Measurements from ENCODE around the gene NEUROG1.

The NEUROG1 gene

DNA sequence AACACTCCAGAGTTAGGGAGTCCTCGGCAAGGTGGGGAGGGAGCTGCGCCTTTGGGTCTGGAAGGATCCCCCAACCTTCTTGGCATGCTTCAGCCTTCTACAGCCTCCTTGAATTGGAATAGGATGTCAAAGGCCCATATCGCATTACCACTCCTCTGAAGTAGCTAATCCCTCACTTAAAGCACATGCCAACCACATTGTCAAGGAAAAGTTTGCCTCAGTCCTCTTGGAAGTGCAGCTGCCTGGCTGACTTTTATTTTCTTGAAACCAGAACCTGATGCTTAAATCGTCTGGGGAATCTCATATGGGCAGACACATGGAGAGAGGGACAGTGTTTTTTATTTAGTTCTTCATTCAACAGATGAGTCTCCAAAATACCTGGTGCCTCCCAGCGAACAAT, 28.6 kb upstream of the NEUROG1 start:
- no peak for DNase-seq (ENCODE audit: low read depth in 2 of 2)

DNA sequence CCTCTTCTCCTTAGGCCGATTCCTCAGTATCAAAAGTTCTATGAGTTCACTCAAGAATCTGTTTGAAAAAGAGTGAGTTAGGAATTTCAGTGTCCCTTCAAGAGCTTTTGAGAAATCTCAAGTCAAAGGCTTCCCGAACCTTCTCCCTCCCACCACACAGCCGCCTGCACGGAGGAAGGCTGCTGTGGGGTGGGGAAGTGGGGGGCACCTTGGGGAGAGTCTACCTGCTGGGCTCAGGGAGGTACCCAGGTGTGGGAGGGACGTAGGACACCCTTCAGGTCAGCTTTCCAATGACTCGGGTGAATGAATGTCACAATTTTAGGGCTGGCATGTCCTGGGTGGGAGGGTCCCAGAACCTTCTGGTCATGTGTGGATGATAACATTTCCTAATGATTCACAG, 25.5 kb upstream of the NEUROG1 start:
- no peak for DNase-seq (ENCODE audit: low read depth in 2 of 2)

DNA sequence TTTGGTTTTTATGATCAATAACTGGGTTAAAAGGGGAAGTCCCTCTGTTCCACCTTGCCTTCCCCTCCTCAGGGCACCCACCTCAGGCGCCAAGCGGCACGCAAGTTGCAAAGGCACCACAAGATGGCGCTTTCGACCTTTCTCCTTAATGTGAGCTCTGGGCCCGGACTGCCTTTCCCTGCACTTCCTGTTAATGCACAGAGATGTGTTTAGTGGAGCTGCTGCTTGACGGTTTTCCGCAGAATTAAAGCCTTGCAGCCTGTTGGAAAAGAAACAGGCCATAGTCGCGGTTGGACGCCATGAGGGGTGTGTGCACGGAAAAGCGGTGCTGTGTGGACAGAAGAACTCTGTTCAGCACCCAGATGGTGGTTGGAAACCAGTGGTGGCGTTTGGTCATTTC, 25.1 kb upstream of the NEUROG1 start:
- DNase-seq (ENCODE audit: low read depth in 2 of 2), result peak; percentile 9 to 21

DNA sequence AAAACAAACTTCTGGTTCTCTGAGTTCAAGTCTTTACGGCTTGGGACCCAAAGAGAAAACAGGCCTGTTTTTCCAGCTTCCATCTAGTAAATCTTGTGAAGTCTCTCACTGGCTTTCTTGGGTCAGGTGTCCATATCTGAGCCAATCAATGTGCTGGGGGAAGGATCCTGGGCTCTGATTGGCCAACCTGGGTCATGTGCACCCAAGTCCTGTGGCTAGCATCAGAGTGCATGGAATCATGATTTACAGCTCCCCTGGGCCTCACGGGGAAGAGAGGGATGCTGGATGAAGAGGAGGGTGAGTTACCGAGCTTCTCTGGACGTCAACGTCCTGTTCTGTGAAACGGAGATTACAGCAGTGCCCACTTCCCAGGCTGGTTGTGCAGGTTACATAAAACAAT, 23.6 kb upstream of the NEUROG1 start:
- DNase-seq (ENCODE audit: low read depth in 2 of 2), result no peak

DNA sequence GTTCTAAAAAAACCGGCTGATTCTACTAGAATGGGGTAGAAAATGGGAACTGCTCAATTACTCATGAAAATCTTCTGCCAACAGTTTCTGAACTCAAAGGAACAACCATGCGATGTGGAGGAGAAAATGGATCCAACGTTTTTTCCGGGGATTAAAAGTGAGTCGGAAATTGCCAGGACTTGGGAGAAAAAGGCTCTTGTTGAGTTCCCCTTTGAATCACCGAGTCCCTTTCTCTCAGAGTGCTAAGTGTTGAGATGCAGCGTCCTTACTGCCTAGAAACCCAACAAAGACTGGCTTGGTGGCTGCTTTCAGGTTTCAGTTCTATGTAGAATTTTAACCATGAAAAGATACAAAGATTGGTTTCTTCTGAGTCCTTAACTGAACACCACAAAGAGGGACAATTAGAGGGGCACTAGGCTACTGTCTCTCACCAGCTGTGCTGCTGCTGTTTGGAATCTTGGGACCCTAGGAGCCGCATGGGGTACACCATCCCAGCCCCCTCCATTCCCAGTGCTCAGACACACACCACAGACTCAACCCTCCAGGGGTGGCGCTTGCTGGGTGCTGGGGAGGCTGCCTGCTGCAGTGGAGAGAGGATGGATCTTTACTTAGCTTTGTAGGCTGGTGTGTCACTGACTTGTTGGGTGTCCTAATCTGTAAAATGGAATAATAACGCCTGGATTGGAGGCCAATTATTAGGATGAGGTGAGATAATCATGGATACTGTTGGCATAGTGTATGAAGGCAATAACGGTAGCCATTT, 21.5 kb upstream of the NEUROG1 start:
- DNase-seq (ENCODE audit: low read depth in 2 of 2), result no peak

DNA sequence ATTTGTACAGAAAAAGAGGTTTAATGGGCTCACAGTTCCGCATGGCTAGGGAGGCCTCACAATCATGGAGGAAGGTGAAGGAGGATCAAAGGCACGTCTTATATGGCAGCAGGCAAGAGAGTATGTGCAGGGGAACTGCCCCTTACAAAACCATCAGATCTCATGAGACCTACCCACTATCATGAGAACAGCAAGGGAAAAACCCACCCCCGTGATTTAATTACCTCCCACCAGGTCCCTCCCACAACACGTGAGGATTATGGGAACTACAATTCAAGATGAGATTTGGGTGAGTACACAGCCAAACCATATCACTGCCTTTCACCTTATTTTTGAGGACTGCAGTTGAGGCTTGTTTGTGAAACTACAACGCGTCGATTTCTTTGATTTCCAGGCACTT, 20.9 kb upstream of the NEUROG1 start:
- DNase-seq (ENCODE audit: low read depth in 2 of 2), result no peak

DNA sequence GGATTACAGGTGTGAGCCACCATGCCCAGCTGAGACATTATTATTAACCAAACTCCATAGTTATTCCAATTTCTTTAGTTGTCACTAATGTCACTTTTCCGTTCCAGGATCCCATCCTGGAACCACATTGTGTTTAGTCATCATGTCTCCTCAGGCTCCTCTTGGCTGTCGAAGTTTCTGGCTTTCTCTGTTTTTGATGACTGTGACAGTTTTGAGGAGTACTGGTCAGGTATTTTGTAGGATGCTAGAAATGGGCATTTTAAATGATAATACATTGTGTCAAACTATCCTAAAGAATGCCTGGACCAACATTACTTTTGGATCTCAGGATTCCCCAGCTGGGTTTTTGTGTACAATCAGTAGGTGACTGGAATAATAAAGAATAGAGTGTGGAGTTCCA, 19.8 kb upstream of the NEUROG1 start:
- no peak for DNase-seq (ENCODE audit: low read depth in 2 of 2)

DNA sequence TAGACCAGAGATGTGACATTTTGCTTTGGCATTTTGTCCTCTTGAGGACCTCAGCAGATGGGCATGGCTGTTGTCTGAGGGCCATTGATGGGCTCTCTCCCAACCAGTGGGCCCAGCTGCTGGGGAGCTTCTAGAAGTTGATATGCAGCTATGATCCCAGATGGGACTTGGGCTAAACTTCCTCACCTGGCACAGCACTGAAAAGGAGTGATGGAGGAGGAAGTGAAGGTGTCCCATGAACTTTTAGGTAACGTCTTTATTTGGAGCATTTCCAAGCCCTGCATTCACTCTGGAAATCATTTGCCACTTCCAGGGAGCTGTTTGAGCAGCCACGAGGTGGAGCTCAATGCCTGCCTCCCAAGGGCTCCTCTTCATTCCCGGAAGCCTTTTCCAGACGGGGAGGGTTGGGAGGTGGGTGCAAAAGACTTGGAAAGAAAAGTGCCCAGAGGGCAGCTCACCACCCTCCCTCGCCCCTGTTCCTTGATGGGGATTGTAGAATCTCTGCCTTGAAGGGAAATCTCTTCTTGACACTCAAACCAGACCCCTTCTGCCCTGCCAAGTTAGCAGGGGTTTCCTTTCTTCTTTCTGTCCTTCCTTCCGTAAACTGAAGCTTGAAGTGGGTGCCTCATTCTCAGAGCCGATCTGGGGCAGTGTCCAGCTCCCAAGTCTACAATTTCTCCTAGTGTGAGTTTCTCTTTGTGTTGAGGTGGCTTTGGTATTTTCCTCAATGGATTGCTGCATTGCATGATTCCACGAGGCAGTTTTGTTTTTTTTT, 18.1 kb upstream of the NEUROG1 start:
- DNase-seq (ENCODE audit: low read depth in 2 of 2), result no peak

DNA sequence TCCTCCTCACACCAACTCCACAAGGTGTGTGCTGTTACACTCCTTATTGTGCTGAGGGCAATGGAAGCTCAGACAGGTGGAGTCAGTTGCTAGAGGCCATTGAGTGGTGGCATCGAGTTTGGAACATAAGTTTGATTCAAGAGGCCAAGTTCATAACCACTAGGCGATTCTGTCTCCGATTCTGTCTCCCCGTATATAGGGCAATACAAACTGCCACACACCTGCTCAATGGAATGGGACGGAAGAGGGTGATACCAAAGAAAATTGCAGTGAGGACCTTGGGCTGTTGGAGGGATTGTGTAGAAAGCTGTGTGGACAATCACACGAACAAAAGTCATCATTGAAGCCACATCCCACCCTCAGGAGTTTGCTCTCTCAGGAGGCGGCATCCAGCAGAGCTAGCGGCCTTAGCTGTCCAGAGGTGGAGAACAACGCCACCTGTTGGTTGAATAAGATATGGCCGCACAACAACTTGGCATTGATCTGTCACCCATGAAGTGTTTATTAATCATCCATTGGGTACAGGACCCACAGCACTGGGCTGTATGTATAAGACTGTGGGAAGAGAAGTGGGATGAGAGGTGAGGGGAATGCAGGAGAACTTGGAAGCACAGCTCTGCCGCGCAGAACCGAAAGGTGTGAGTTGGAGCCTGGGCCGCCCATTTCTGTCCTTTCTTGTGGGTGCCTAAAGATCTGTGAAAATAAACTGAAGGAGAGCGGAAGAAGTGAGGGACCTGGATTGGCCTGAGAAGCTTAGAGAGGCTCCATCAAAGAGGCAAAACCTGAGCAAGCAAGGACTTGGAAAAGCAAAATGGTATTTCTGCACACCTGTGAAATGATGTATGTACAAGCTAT, 16.1 kb upstream of the NEUROG1 start:
- DNase-seq (ENCODE audit: low read depth in 2 of 2), result peak in 1 of 2 donors; percentile 12

DNA sequence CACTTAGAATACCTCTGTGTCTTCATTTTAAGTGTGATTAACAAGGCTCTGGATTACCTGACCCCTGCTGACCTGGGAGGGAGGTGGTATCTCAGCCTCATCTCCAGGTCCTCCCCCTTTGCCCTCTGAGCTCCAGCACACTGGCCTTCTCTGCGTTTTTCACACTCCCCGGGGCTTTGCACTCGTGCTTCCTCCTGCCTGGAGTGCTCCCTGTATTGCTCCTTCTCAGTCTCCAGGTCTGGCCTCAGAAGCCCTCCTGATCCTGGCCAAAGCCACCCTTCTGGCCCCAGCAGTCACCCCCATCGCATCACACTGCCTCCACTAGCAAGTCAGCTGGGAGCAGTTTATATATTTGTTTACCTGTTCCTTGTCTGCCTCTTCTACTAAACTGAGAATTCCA, 13.6 kb upstream of the NEUROG1 start:
- no peak for DNase-seq (ENCODE audit: low read depth in 2 of 2)

DNA sequence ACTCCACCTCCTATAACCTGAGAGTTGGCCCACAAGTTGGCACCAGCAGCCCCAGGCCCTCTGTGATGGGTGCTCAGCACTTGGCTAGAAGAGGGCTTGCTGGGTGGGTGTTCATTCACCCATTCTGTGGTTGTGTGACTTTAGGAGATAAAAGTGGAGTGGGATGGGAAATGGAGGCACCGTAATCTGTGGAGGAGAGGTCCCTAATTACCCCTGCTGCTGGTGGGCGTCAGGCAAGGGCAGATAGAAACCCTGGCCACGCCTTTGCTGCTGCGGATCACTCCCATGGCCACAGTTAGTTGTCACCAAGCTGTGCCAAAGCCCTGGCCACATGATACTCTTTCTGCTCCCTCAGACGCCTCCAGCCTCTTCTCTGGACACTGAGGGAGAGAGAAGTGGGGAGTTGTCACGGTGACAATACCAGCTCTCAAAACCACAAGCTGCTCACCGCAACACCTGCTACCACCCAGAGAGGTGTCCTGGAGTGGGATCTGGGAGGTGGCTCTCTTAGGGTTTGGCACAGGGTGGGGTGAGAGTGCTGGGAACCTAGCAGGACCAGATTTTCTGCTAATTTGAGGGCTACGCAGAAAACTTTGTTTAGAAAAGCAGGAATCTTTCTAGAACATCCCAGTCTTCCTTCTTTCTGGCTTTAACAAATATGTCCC, 12.0 kb upstream of the NEUROG1 start:
- DNase-seq (ENCODE audit: low read depth in 2 of 2), result no peak

DNA sequence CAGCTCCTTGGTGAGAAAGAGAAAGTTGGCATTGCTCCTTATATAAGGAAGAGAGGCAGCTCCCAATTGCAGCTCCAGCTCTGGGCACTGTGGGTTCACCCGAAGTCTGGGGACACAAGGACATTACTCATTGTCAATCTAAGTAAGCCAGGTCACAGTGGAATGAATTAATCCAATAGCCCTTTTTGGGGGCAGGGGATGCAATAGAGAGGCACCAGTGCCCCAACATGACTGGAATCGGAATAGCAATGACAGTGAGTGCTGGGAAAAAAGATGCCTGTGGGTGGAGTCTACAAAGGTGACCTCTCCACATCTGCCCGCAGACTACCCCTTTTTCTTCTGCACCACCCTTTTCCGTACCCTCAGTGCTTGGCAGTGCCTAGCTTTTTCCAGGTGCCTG, 11.1 kb upstream of the NEUROG1 start:
- no peak for DNase-seq (ENCODE audit: low read depth in 2 of 2)

DNA sequence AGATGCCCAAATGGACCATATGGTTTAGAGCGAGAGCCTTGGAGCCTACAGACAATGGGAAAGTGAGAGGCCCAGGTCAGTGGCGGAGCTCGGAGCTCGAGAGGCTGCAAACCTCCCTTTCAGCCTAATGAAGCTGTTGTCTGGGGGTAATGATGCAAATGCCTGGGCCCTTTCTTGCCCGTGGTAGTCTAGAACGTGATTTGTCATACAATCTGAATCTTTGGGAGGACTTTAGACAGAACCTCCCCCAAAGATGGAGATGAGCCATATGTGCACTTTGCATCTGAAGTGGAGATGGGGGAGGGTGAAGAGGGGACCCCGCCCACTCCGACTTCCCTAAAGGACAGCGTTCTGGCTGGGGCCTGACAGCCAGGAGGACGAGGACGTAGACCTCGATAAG, 10.3 kb upstream of the NEUROG1 start:
- DNase-seq (ENCODE audit: low read depth in 2 of 2), result no peak

DNA sequence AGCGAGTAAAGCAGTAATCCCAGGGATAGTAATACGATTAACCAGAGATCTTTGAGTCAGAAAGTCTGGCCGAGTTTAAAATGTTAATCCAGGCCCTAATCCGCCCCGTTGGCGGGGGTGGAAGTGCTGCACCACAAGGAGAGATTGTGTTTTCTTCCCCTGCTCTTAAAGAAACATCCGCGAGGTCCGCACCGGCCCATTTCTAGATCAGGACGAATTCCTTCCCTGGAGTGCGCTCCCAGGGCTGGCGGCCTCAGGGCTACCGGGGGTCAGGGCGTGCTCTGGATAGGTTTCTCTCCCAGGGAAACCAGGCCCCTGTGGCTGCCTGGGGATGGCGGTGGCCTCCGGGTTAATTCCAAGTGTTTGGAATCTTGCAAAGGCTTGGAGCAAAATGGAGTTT, 9.3 kb upstream of the NEUROG1 start:
- DNase-seq (ENCODE audit: low read depth in 2 of 2), result no peak

DNA sequence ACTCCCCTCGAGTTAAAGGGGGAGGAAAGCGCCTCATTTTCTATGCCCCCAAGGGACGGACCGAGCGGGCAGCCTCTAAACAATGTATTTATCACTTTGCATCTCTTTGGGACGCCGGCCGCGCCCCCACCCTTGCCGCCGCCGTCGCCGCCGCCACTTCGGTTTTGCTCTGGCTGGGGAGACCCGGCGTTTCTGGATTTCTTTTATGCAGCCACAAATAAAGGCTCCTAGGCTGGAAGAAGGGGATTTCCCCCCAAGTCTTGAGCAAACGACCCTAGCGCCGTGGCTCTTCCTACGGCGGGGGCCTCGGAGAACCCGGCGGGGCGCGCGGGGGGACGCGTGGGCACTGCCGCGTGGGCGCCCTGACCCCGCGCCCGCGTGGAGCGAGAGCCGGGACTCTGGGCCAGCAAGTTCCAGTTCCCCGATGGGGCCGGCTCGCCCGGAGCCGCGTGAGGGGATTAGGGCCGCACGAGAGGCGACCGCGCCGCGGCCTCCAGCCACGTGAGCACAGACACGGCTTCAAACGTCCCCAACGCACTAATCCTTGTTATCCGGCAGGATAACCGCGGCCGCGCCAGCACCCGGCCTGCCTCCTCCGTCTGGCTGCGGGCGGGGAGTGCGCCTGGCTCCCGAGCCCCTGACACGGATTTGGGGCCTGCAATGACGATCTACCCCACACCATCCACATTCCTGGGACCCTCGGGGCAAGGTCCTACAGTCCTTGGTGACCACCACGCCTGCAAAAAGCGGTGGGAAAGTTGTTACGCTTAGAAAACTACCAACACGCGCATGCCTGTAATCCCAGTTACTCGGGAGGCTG, 7.9 kb upstream of the NEUROG1 start:
- no peak for DNase-seq (ENCODE audit: low read depth in 2 of 2)

DNA sequence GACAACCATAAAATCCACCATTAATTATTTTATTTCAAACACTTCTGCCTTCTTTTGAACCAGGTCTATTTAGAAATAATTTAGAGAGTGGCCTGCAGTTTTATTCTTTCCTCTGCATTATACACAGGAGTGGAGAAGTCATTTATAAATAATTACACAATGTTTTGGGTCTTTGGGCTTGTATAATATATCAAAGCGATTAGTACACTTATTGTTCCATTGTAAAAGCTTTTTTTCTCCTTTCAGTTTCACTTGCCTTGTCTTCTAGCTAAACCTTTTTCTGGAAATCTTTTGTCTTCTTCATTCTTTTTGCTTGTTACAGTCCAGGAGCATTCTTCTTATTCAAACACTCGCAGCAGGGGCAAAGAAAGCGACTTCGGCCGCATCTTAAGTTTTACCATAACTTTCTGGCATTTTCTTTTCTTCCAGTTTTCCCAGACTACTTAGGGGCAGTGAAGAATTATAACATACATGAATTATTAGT, 7.3 kb upstream of the NEUROG1 start:
- DNase-seq (ENCODE audit: low read depth in 2 of 2), result no peak

DNA sequence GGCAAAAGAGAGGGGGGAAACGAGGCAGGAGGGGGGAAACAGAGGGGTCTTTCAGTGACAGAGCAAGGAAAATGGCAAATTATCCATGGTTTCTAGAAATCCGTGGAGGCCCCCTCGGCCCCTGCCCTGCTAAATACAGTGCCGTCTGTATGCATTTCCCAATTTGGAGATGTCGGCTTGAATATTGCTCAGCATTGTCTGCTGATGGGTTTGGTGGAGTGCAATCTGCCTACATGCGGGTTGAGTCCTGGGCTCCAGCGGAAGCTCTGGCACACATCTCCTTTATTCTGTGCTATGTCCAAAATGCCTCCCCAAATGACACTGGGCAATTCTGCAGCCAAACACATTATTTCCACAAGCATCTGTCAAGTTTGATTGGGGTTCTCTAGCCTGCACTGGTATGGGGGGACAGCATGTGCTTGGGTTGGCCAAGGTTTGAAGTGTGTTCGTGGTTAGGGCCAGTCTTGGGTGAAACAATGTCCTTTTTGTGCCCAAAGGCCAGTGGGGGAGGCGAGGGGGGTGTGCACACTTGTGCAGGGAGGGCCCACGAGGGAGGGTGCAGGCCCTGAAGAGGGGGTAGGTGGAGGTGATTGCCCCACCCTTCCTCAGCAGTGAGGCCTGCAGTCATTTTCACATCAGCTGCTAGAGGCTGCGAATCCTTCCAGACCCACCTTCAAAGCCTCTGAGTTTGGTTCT, 6.2 kb upstream of the NEUROG1 start:
- no peak for DNase-seq (ENCODE audit: low read depth in 2 of 2)

DNA sequence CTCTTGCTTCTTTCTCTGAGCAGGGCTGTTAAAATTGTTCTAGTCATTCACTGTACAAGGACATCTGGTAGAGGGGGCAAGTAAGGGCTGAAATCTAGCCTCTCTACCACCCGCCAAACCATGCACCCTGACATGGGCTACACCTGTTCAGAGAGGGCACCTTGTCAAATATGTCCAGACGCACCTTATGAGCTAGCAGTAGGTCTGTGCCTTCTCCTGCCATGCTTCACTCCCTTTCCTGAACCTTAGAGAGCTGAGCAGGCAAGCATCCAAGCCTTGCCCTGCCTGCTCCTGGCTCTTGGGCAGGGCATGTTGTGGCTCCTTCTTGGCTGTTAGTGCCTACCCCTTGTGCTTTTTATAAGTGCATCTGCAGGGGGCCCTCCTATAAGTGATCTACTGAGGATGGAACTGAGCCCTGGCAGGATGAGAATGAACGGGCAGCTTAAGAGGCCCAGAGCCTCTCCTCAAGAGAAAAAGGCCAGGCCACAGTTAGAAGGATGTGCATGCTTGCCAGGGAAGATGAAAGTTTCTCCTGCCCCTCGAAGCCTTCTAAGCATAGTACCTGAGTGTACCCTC, 3.8 kb upstream of the NEUROG1 start:
- DNase-seq (ENCODE audit: low read depth in 2 of 2), result no peak

DNA sequence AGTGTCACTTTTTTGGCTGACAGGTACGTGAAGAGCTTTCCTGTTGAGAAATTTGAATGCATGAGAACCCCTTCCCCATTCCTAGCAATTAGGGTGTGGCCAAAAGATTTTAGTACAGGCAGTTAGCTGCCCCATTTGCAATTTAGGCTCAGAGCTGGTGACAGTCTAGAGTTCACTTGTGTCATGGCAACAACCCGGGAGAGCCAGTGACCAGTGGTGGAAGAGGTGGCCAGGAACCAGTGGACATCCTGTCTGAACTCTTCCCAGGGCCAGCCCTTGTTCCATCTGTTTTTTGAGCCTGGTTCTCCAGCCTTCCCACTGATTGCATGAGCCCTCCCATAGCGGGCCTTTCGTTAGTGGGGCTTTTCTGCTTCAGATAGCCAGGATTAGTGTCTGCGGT, 2.5 kb upstream of the NEUROG1 start:
- no peak for DNase-seq (ENCODE audit: low read depth in 2 of 2)

DNA sequence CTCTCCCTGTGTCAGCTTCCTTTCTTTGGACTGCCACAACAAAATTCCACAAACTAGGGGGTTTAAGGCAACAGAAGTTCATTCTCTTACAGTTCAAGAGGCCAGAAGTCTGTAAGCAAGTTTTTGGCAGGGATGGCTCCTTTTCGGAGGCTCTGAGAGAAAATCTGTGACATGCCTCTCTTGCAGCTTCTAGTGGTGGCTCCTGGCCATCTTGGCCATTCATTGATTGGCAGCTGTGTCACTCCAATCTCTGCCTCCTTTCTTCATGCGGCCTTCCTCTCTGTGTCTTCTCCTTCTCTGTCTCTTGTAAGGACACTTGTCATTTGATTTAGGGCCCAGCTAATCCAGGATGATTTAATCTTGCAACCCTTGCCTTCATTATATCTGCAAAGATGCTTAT, 2.0 kb upstream of the NEUROG1 start:
- no peak for DNase-seq (ENCODE audit: low read depth in 2 of 2)

Measured in stimulated activated CD8-positive, alpha-beta memory T cell treated with anti-CD3 and anti-CD28 coated beads, Interleukin-7, amount 100 ng/mL, for 1 hour (primary cell).